Stimulated activated naive B cell treated with anti-CD40 and anti-IgM and Interleukin-4, amounts not matched to agents 10 μg/mL and 1 μg/mL and 100 μg/mL, for 72 hours (primary cell): Measurements from ENCODE around the gene AGL.
"Not testable (repeated sequence)": the region's sequence is repeated elsewhere in the genome, so short reads cannot be mapped to it uniquely, and the experiment has no call there.

ENCODE experiments used
- ATAC-seq, 2 donors: fragments of 150-1000 bp; cut with Tn5 transposase; replicated peaks; 2 replicates each; pipeline ENCODE4 v1.10.0; 2021; ENCODE audit warnings: moderate library complexity in 1 of 2
- DNase-seq: peaks from one replicate; pipeline ENCODE4 v3.0.0; 2021
- H3K27ac Mint-ChIP-seq: one replicate; pipeline ENCODE4 v1.8.0; 2022; ENCODE audit warnings: mild to moderate bottlenecking, mixed read lengths
- H3K27me3 Mint-ChIP-seq, 2 donors: one replicate each; pipeline ENCODE4 v1.8.0; 2022; ENCODE audit warnings: mixed read lengths in 2 of 2
- H3K36me3 Mint-ChIP-seq, 2 donors: one replicate each; pipeline ENCODE4 v1.8.0; 2022; ENCODE audit warnings: mixed read lengths in 2 of 2, mild to moderate bottlenecking in 1 of 2
- H3K4me1 Mint-ChIP-seq, 2 donors: one replicate each; pipeline ENCODE4 v1.8.0; 2022; ENCODE audit warnings: mixed read lengths in 2 of 2, mild to moderate bottlenecking in 1 of 2
- H3K4me3 Mint-ChIP-seq, 2 donors: one replicate each; pipeline ENCODE4 v1.8.0; 2022; ENCODE audit warnings: mild to moderate bottlenecking in 2 of 2, mixed read lengths in 2 of 2, moderate library complexity in 1 of 2
- H3K9me3 Mint-ChIP-seq, 2 donors: one replicate each; pipeline ENCODE4 v1.8.0; 2022; ENCODE audit warnings: mixed read lengths in 2 of 2, mild to moderate bottlenecking in 1 of 2

AGL gene

DNA sequence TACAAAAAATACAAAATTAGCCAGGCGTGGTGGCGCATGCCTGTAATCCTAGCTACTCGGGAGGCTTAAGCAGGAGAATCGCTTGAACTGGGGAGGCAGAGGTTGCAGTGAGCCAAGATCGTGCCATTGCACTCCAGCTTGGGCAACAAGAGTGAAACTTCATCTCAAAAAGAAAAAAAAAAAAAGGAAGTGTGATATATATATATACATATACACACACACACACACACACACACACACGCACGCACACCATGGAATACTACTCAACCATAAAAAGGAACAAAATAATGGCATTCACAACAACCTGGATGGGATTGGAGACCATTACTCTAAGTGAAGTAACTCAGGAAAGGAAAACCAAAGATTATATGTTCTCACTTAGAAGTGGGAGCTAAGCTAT, 16.2 kb upstream of the AGL start:
- DNase-seq, H3K36me3 Mint-ChIP-seq, H3K27ac Mint-ChIP-seq, H3K4me3 Mint-ChIP-seq, H3K27me3 Mint-ChIP-seq, H3K9me3 Mint-ChIP-seq, H3K4me1 Mint-ChIP-seq: not testable (repeated sequence)
- ATAC-seq, result peak; percentile 61 to 71

DNA sequence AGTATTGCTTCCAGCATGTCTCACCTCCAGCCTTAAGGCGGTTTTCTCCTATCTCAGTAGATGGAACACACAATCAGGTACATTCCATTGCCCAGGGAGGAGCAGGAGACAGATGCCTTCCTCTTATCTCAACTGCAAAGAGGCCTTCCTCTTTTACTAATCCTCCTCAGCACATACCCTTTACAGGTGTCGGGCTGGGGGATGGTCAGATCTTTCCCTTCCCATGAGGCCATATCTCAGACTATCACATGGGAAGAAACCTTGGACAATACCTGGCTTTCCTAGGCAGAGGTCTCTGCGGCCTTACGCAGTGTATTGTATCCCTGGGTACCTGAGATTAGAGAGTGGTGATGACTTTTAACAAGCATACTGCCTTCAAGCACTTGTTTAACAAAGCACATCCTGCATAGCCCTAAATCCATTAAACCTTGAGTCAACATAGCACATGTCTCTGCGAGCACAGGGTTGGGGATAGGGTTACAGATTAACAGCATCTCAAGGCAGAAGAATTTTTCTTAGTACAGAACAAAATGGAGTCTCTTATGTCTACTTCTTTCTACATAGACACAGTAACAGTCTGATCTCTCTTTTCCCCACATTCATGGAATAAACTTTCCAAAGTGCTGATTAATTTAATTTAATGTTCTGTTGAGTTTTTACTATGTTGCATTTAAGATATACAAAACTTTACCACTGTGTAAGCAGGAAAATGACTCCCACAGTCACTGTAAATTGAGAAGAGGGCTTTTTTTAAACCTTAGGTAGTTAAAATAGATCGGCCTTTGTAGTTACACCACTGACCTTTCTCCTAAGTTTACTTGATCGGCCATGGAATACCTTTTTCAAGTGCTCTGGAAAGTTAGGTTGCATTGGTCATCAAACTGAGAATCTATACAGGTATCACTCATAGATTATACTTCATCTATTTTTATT, 13.7 kb upstream of the AGL start:
- not testable (repeated sequence) for H3K27me3 Mint-ChIP-seq, DNase-seq, H3K4me1 Mint-ChIP-seq, ATAC-seq, H3K27ac Mint-ChIP-seq, H3K9me3 Mint-ChIP-seq, H3K4me3 Mint-ChIP-seq, H3K36me3 Mint-ChIP-seq

DNA sequence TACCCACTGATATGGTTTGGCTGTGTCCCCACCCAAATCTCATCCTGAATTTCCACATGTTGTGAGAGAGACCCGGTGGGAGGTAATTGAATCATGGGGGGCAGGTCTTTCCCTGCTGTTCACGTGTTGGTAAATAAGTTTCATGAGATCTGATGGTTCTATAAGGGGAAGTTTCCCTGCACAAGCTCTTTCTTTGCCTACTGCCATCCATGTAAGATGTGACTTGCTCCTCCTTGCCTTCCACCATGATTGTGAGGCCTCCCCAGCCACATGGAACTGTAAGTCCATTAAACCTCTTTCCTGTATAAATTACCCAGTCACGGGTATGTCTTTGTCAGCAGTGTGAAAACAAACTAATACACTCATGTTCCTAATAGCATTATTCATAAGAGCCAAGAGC, 9.8 kb upstream of the AGL start:
- H3K4me3 Mint-ChIP-seq, H3K4me1 Mint-ChIP-seq, H3K27me3 Mint-ChIP-seq, H3K27ac Mint-ChIP-seq, H3K9me3 Mint-ChIP-seq, H3K36me3 Mint-ChIP-seq, DNase-seq, ATAC-seq: not testable (repeated sequence)

DNA sequence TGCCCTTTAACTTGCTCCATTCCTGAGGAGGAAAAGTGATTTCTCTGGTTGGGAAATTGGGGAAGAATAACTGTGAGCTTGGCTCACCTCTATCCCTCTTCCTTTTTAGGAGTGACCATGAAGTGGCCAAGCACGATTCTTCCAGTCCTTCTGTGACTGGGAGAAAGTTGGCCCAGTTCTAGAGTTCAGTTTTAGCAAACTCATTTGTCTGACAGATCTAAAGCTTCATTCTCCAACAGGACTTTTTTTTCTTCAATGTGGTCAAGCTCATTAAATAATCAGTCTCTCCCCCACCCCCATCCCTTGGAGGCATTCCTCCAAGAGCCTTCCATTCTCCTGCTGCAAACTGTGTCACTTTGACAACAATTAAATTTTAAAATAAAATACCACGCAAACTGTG, 6.4 kb upstream of the AGL start:
- H3K27ac Mint-ChIP-seq, result no peak overlapping the region

DNA sequence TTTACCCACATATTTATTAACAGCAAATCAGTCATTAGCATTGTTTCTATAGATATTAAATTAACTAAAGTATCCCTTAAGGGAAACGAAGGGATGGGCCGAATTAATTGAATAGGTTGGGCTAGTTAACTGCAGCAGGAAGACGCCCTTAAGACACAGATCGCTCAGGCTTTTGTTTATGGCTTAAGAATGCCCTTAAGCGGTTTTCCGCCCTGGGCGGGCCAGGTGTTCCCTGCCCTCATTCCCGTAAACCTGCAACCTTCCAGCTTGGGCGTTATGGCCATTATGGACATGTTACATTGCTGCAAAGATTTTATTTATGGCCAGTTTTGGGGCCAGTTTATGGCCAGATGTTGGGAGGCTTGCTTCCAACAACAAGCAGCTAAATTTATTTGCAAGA, 5.0 kb upstream of the AGL start:
- not testable (repeated sequence) for H3K36me3 Mint-ChIP-seq, H3K9me3 Mint-ChIP-seq

More for the DNA sequence above, 6.4 kb upstream of the AGL start:
- no peak for DNase-seq
- peaks cover 3 to 5% of the 10 kb centered on the region in 2 donors for H3K4me1 Mint-ChIP-seq
- ATAC-seq, result no peak
- H3K27me3 Mint-ChIP-seq, result no peaks in the 10 kb centered on the region
- H3K4me3 Mint-ChIP-seq, result no peak overlapping the region
- H3K9me3 Mint-ChIP-seq, result peaks cover 4% of the 10 kb centered on the region in 2 donors
- H3K36me3 Mint-ChIP-seq, result peaks cover 2 to 3% of the 10 kb centered on the region in 2 donors

DNA sequence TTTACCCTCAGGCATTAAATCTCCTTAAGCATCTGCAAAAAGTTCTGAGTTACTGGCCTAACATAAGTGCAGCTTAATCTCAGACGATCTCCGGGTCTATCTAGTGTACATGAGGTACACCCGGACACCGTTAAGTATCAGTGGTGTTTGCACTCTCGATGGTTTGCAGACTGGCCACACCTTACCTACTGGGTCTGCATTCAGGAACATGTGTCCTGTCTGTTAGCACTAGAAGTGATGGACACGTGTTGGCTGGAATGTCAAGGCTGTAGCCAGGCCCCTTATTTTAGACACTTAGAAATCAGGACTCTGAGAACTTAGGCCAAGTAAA, 783 bp upstream of the AGL start:
- H3K4me3 Mint-ChIP-seq, result peak overlapping the region; percentile 96 to 98
- peaks cover 11 to 12% of the 10 kb centered on the region in 2 donors for H3K36me3 Mint-ChIP-seq
- peak overlapping the region; percentile 94 for H3K27ac Mint-ChIP-seq
- peak; percentile 4 for DNase-seq
- H3K27me3 Mint-ChIP-seq, result no peaks in the 10 kb centered on the region
- H3K4me1 Mint-ChIP-seq, result peaks cover 14 to 20% of the 10 kb centered on the region in 2 donors
- H3K9me3 Mint-ChIP-seq, result no peaks in the 10 kb centered on the region
- peak; percentile 4 to 8 for ATAC-seq

More for the DNA sequence above, 5.0 kb upstream of the AGL start:
- H3K27me3 Mint-ChIP-seq, ATAC-seq, DNase-seq, H3K27ac Mint-ChIP-seq, H3K4me3 Mint-ChIP-seq: not testable (repeated sequence)
- H3K4me1 Mint-ChIP-seq, result peaks cover 9 to 12% of the 10 kb centered on the region in 2 donors

DNA sequence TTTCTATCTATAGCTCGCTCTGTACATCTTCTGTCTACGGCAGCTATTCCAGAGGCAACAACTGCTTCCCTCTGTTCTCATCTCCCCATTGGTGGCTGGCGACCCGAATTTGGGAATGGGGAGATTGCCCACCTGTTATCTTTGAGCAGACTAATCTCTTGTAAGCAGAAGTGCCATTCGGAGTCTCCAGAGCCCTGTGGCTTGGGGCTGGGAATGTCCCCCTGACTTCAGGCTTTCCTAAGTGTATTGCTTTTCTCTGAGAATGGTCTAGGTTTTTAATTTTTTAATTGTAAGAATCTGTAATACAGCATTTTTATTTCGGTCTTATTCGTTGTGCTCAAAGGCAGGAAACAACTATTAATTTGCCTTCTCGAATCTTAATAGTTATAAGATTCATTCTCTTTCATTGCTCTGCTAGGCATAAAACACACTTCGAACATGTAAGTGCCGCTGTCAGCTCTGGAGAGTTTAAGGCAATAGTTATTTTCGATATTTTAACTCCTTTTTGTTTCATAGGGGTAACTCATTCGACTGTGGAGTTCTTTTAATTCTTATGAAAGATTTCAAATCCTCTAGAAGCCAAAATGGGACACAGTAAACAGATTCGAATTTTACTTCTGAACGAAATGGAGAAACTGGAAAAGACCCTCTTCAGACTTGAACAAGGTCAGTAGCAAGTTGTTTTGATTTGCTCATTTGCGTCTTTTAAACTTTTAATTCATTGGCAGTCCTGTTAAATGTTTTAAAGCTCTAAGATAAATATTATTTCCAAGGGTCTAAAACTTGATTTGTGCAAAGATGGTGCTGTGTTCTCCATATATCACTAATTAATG, 514 bp downstream of the AGL start:
- H3K4me3 Mint-ChIP-seq, result peak overlapping the region; percentile 96 to 98
- no peak for DNase-seq
- peaks cover 15 to 21% of the 10 kb centered on the region in 2 donors for H3K36me3 Mint-ChIP-seq
- peaks cover 14 to 20% of the 10 kb centered on the region in 2 donors for H3K4me1 Mint-ChIP-seq
- peak in 1 of 2 donors; percentile 13 for ATAC-seq
- H3K9me3 Mint-ChIP-seq, result no peaks in the 10 kb centered on the region
- no peaks in the 10 kb centered on the region for H3K27me3 Mint-ChIP-seq
- peak overlapping the region; percentile 96 for H3K27ac Mint-ChIP-seq

DNA sequence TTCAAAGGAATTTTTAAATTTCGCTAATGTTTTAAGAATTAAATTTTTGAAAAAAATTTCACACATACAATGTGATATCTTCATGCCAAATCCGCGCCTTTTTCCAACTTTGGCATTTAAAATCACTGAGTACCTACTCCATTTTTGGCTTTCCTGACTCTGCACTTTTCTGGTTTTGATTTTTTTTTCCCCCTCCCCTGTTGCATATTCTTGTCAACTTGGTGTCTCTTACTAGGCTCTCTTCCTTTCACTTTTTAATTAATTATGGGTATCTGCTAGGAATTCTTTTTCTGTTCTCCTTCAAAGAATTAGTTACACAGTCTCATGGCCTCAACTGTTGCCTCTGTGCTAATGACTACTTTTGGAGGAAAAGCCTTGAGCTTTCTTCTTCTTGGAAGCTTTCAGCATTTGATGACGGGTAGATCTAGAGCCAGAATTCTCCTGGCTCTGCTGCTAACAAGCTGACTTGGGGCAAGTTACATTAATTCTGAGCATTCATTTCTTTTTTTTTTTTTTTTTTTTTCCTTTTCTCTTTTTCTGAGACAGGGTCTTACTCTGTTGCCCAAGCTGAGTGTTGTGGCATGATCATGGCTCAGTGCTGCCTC, 1.8 kb downstream of the AGL start:
- H3K9me3 Mint-ChIP-seq, result no peaks in the 10 kb centered on the region

DNA sequence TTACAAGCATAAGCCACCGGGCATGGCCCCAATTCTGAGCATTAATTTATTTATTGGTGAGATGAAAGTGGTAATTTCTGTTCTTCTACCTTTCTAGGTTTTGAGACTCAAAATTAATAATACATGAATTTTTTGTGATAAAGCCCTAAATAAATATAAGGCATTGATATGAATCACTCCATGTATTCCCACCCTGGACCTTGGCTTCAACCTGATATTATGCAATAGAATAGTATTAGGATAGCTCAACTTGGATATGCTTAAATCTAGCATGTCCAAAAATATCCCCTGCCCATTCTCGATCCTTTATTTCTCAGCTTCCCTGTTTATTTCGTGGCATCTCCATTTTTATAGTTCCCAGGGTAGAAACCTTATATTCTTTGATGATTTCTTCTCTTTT, 2.5 kb downstream of the AGL start:
- no peak for DNase-seq
- Mint-ChIP-seq H3K36me3 (peaks cover 23 to 27% of the 10 kb centered on the region in 2 donors), H3K9me3 (no peaks in the 10 kb centered on the region), H3K27me3 (no peaks in the 10 kb centered on the region), H3K4me1 (peaks cover 14 to 20% of the 10 kb centered on the region in 2 donors), H3K27ac (no peak overlapping the region), H3K4me3 (no peak overlapping the region)
- no peak for ATAC-seq

More for the DNA sequence above, 1.8 kb downstream of the AGL start:
- no peak overlapping the region for H3K27ac Mint-ChIP-seq
- peaks cover 14 to 20% of the 10 kb centered on the region in 2 donors for H3K4me1 Mint-ChIP-seq
- peak overlapping the region in 1 of 2 donors; percentile 0 for H3K4me3 Mint-ChIP-seq
- H3K27me3 Mint-ChIP-seq, result no peaks in the 10 kb centered on the region
- ATAC-seq (no peak), DNase-seq (no peak)
- H3K36me3 Mint-ChIP-seq, result peaks cover 21 to 27% of the 10 kb centered on the region in 2 donors

DNA sequence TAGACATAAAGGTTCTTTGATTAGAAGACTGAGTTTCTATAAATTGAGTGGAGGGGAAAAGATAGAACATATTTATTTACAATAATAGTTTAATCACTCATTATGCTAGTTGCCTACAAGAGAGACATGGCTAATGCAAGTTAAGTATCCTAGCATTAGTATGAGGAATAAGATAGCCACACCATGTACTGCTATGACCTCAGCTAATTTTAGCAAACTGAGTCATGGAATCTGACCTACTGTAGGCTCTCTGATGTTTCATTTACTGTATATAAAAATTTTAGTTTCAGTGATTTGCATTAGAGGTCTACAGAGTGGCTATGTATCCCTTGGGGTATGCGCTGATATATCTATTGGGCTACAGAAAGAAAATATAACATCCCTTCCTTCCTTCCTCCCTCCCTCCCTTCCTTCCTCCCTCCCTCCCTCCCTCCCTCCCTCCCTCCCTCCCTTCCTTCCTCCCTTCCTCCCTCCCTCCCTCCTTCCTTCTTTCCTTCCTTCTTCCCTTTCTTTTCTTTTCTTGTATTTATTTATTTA, 5.8 kb downstream of the AGL start:
- Mint-ChIP-seq H3K27ac (no peak overlapping the region), H3K36me3 (peaks cover 25 to 29% of the 10 kb centered on the region in 2 donors), H3K27me3 (no peaks in the 10 kb centered on the region), H3K4me3 (no peak overlapping the region), H3K9me3 (peaks cover 0 to 2% of the 10 kb centered on the region in 2 donors), H3K4me1 (peaks cover 5 to 8% of the 10 kb centered on the region in 2 donors)
- ATAC-seq, result peak in 1 of 2 donors; percentile 31
- DNase-seq, result no peak

DNA sequence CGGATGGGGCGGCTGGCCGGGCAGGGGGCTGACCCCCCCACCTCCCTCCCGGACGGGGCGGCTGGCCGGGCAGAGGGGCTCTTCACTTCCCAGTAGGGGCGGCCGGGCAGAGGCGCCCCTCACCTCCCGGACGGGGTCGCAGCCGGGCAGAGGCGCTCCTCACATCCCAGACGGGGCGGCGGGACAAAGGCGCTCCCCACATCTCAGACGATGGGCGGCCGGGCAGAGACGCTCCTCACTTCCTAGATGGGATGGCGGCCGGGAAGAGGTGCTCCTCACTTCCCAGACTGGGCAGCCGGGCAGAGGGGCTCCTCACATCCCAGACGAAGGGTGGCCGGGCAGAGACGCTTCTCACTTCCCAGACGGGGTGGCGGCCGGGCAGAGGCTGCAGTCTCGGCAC, 6.9 kb downstream of the AGL start:
- H3K27me3 Mint-ChIP-seq, H3K4me3 Mint-ChIP-seq, H3K9me3 Mint-ChIP-seq, H3K4me1 Mint-ChIP-seq, H3K27ac Mint-ChIP-seq, DNase-seq, ATAC-seq: not testable (repeated sequence)
- peaks cover 26 to 35% of the 10 kb centered on the region in 2 donors for H3K36me3 Mint-ChIP-seq

DNA sequence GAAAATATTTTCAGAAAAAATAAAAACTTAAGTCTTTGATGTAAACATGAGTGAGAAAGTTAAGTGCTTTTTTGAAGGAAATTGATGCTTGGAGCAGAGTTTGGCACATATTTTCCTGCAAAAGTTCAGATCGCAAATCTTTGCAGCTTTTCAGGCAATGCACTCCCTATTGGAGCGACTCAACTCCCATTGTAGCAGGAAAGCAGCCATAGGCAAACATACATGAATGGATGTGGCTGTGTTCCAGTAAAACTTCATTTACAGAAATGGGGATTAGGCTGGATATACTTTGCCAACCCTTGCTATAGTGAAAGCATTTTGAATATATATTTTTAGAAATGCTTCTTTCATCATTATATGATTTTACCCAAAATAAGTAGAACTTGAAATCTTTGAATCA, 8.1 kb downstream of the AGL start:
- H3K36me3 Mint-ChIP-seq, result peaks cover 27 to 37% of the 10 kb centered on the region in 2 donors
- no peak overlapping the region for H3K4me3 Mint-ChIP-seq
- H3K9me3 Mint-ChIP-seq, result peaks cover 2 to 7% of the 10 kb centered on the region in 2 donors
- ATAC-seq, result no peak
- H3K27me3 Mint-ChIP-seq, result no peaks in the 10 kb centered on the region
- no peak overlapping the region for H3K27ac Mint-ChIP-seq
- no peak for DNase-seq
- H3K4me1 Mint-ChIP-seq, result peaks cover 0 to under 1% of the 10 kb centered on the region in 2 donors

DNA sequence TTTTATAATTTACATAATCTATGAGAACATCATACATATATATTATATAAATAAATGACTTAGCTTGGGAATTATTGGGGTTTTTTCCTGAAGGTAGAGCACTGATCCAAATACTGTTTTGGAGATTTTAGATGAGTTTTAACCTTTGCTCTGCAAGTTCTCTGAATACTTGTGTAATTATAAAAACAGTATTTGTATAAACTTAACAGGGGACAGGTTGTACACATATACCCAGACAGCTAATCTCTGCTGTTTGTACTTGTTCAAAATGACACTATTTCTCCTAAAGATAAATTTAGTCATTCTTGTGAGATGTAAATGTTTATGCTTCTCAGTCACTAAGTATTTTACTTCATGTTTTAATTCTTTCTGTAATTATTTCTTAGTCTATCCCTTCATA, 8.7 kb downstream of the AGL start:
- Mint-ChIP-seq H3K36me3 (peaks cover 29 to 35% of the 10 kb centered on the region in 2 donors), H3K4me1 (no peaks in the 10 kb centered on the region), H3K27ac (no peak overlapping the region), H3K27me3 (no peaks in the 10 kb centered on the region), H3K4me3 (no peak overlapping the region), H3K9me3 (peaks cover 2 to 7% of the 10 kb centered on the region in 2 donors)
- ATAC-seq, result no peak
- DNase-seq, result no peak

DNA sequence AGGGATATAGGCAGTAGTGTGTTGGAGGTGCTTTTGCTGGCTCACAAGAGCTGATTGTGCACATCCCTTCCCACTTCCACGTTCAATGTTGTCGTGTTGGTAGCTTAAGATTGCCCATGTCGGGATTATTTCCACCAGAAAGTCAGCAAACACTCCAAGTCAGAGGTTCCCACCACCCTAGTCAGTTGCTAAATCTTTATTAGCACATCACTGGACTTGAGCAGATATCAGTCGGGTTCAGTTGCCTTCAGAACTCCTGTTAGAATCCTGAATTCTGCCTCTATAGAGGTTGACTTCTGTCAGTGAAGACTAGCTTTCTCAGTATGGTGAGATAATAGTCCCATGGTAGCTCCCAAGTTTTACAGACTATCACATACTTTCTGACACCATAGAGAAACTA, 10.5 kb downstream of the AGL start:
- H3K4me1 Mint-ChIP-seq, result no peaks in the 10 kb centered on the region
- peaks cover 2 to 7% of the 10 kb centered on the region in 2 donors for H3K9me3 Mint-ChIP-seq
- no peaks in the 10 kb centered on the region for H3K27me3 Mint-ChIP-seq
- ATAC-seq, result no peak
- H3K4me3 Mint-ChIP-seq, result no peak overlapping the region
- H3K27ac Mint-ChIP-seq, result no peak overlapping the region
- H3K36me3 Mint-ChIP-seq, result peaks cover 26 to 31% of the 10 kb centered on the region in 2 donors
- no peak for DNase-seq
